Stimulated activated CD8-positive, alpha-beta memory T cell treated with anti-CD3 and anti-CD28 coated beads, Interleukin-7, amount 100 ng/mL, for 1 hour (primary cell): Measurements from ENCODE around the gene CDS2.

Source experiments
- DNase-seq, 2 donors: peaks; one replicate each; pipeline ENCODE4 v3.0.0-alpha.2; 2020; ENCODE audit warnings: low read depth in 2 of 2

The CDS2 gene

GRCh38 chr20:5119143-5119434, 7.7 kb upstream of the CDS2 start:
- DNase-seq: no peak

GRCh38 chr20:5119435-5120184, 7.2 kb upstream of the CDS2 start, which contains the start of gene PCNA:
Gene PCNA (minus strand): TSS chr20:5119958. CDS start chr20:5119798, 160 bp downstream.
- DNase-seq: peak; percentile 86 to 90

- no peak for DNase-seq
These were observed 6.7 kb upstream of the CDS2 start for GRCh38 chr20:5120185-5120476.

GRCh38 chr20:5122873-5123260, 3.9 kb upstream of the CDS2 start:
- DNase-seq: no peak

- peak in 1 of 2 donors; percentile 31 for DNase-seq
These were observed 523 bp downstream of the CDS2 start for GRCh38 chr20:5127204-5127858.

- DNase-seq: no peak
These were observed 1.1 kb downstream of the CDS2 start for GRCh38 chr20:5127859-5128424.

- no peak for DNase-seq
These were observed 2.1 kb downstream of the CDS2 start for GRCh38 chr20:5128886-5129285.

- no peak for DNase-seq
These were observed 4.7 kb downstream of the CDS2 start for GRCh38 chr20:5131502-5131901.

GRCh38 chr20:5133998-5134397, 7.2 kb downstream of the CDS2 start:
- no peak for DNase-seq

GRCh38 chr20:5135363-5136012, 8.7 kb downstream of the CDS2 start:
- no peak for DNase-seq

GRCh38 chr20:5136096-5136495, 9.3 kb downstream of the CDS2 start:
- DNase-seq: no peak

- DNase-seq: no peak
These were observed 13.4 kb downstream of the CDS2 start for GRCh38 chr20:5140195-5140594.

- no peak for DNase-seq
These were observed 14.8 kb downstream of the CDS2 start for GRCh38 chr20:5141615-5142014.

GRCh38 chr20:5143851-5144250, 17.0 kb downstream of the CDS2 start:
- DNase-seq: no peak

- DNase-seq: no peak
These were observed 18.7 kb downstream of the CDS2 start for GRCh38 chr20:5145365-5146098.

GRCh38 chr20:5146099-5146668, 19.4 kb downstream of the CDS2 start:
- no peak for DNase-seq

- no peak for DNase-seq
These were observed 20.2 kb downstream of the CDS2 start for GRCh38 chr20:5146871-5147592.

- no peak for DNase-seq
These were observed 21.8 kb downstream of the CDS2 start for GRCh38 chr20:5148581-5148980.

GRCh38 chr20:5149892-5150225, 23.1 kb downstream of the CDS2 start:
- no peak for DNase-seq

- DNase-seq: no peak
These were observed 23.6 kb downstream of the CDS2 start for GRCh38 chr20:5150226-5151076.

GRCh38 chr20:5153152-5153467, 26.3 kb downstream of the CDS2 start:
- DNase-seq: no peak
